ENCODE data around the gene IFI44. TPM values are rescaled to one million over a fixed set of nuclear protein-coding genes. Genes with fewer than 3 reads are reported as not detected.

The IFI44 gene
- total and polyA plus RNA-seq, 2 donors (not counting 1 experiment from before 2014, with no cell fraction given), result 6.2 to 6.9 TPM

DNA sequence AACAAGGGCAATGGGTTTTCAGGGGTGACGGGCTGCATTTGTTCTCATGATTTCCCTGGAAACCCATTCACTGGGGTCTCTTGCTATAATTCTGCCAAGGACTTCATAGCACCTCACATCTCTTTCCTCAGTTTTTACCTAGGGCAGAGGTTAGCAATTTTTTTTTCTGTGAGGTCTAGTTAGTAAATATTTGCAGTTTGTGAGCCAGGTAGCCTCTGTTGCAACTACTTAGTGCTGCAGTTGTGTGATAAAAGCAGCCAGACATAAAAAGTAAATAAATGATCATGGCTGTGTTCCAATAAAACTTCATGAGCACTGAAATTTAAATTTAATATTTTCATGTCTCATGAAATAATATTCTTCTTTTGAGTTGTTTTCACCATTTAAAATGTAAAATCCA, 37.7 kb downstream of the IFI44 start:
- Histone ChIP-seq H3K4me1 (ENCODE audit: control insufficient read depth in 2 of 2, insufficient read depth in 2 of 2, low read length in 2 of 2) (no peaks in the 10 kb centered on the region), H3K36me3 (replicated peaks in 1 of 2; ENCODE audit: control extremely low read depth in 1 of 2, control insufficient read depth in 1 of 2, extremely low read depth in 1 of 2, insufficient read depth in 2 of 2, low read length in 1 of 2) (no peaks in the 10 kb centered on the region), H3K27me3 (replicated peaks in 1 of 4; ENCODE audit: control extremely low read depth in 1 of 4, control insufficient read depth in 3 of 4, insufficient read depth in 4 of 4, low read length in 3 of 4) (no peaks in the 10 kb centered on the region), H3K4me3 (ENCODE audit: control extremely low read depth in 1 of 5, extremely low read depth in 1 of 5, insufficient read depth in 1 of 5, low read depth in 2 of 5, low read length in 4 of 5) (no peak overlapping the region), H3K9ac (ENCODE audit: low read length) (no peak overlapping the region), H3K79me2 (ENCODE audit: control insufficient read depth, insufficient read depth, low read length) (no peaks in the 10 kb centered on the region), H3K9me3 (ENCODE audit: control extremely low read depth in 1 of 3, control insufficient read depth in 2 of 3, insufficient read depth in 1 of 3, low read length in 2 of 3) (no peaks in the 10 kb centered on the region), H3K27ac (ENCODE audit: low read length in 2 of 2) (no peak overlapping the region), H3K4me2 (replicated peaks; ENCODE audit: low read depth, low read length, poor library complexity, severe bottlenecking) (no peak overlapping the region), H4K20me1 (ENCODE audit: control insufficient read depth, insufficient read depth, low read length, poor library complexity, severe bottlenecking) (no peaks in the 10 kb centered on the region), H2AFZ (ENCODE audit: insufficient read depth, low read depth, low read length, poor library complexity, severe bottlenecking) (no peak overlapping the region)
- H3K4me1 Mint-ChIP-seq, result no peaks in the 10 kb centered on the region
- ChIA-PET POLR2A (no interaction called here), CTCF (no interaction called here)
- no peaks in the 10 kb centered on the region for H3K9me3 Mint-ChIP-seq (ENCODE audit: insufficient read depth)
- ATAC-seq (ENCODE audit: low read depth) (no peak), DNase-seq (no peak)
- intact Hi-C loops (cut with micrococcal nuclease), result no loop called here
- no peak for TF ChIP-seq EZH2 (IDR thresholded peaks at IDR 0.05; ENCODE audit: borderline replicate concordance, insufficient read depth, low read depth, low read length, poor library complexity, severe bottlenecking)
- TF ChIP-seq, protein P1, sequence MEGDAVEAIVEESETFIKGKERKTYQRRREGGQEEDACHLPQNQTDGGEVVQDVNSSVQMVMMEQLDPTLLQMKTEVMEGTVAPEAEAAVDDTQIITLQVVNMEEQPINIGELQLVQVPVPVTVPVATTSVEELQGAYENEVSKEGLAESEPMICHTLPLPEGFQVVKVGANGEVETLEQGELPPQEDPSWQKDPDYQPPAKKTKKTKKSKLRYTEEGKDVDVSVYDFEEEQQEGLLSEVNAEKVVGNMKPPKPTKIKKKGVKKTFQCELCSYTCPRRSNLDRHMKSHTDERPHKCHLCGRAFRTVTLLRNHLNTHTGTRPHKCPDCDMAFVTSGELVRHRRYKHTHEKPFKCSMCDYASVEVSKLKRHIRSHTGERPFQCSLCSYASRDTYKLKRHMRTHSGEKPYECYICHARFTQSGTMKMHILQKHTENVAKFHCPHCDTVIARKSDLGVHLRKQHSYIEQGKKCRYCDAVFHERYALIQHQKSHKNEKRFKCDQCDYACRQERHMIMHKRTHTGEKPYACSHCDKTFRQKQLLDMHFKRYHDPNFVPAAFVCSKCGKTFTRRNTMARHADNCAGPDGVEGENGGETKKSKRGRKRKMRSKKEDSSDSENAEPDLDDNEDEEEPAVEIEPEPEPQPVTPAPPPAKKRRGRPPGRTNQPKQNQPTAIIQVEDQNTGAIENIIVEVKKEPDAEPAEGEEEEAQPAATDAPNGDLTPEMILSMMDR (IDR thresholded peaks at IDR 0.05), result no peak
- no CpG with 5 or more reads among the region's 1 CpG for WGBS (ENCODE audit: insufficient coverage)
- H3K27me3 Mint-ChIP-seq, result peaks cover 8% of the 10 kb centered on the region
- no peak overlapping the region for H3K27ac Mint-ChIP-seq
- no peak overlapping the region for H3K4me3 Mint-ChIP-seq

DNA sequence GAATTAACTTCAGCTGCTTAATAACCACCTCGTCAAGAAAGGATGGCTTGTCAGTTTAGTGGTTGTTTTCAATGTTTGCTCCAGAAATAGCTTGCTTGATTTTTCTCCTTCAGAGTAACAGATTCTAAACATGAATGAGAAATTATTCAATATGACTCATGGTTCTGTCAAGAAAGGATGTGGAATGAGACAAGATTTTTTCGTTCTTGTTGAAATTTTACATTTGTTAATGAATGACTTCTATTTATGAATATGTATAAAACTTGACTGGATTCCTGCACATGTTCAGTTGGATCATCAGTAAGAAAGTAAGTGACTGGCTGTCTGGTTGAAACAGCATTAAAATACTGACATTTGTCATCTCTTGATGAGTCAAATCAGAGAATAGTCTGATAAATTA, 38.3 kb downstream of the IFI44 start:
- Histone ChIP-seq H3K4me3 (ENCODE audit: control extremely low read depth in 1 of 5, extremely low read depth in 1 of 5, insufficient read depth in 1 of 5, low read depth in 2 of 5, low read length in 4 of 5) (no peak overlapping the region), H3K27ac (ENCODE audit: low read length in 2 of 2) (no peak overlapping the region), H3K4me2 (replicated peaks; ENCODE audit: low read depth, low read length, poor library complexity, severe bottlenecking) (no peak overlapping the region), H3K27me3 (replicated peaks in 1 of 4; ENCODE audit: control extremely low read depth in 1 of 4, control insufficient read depth in 3 of 4, insufficient read depth in 4 of 4, low read length in 3 of 4) (no peaks in the 10 kb centered on the region), H2AFZ (ENCODE audit: insufficient read depth, low read depth, low read length, poor library complexity, severe bottlenecking) (no peak overlapping the region), H3K9me3 (ENCODE audit: control extremely low read depth in 1 of 3, control insufficient read depth in 2 of 3, insufficient read depth in 1 of 3, low read length in 2 of 3) (no peaks in the 10 kb centered on the region), H3K4me1 (ENCODE audit: control insufficient read depth in 2 of 2, insufficient read depth in 2 of 2, low read length in 2 of 2) (no peaks in the 10 kb centered on the region), H3K36me3 (replicated peaks in 1 of 2; ENCODE audit: control extremely low read depth in 1 of 2, control insufficient read depth in 1 of 2, extremely low read depth in 1 of 2, insufficient read depth in 2 of 2, low read length in 1 of 2) (no peaks in the 10 kb centered on the region), H3K9ac (ENCODE audit: low read length) (no peak overlapping the region), H4K20me1 (ENCODE audit: control insufficient read depth, insufficient read depth, low read length, poor library complexity, severe bottlenecking) (no peaks in the 10 kb centered on the region), H3K79me2 (ENCODE audit: control insufficient read depth, insufficient read depth, low read length) (no peaks in the 10 kb centered on the region)
- Mint-ChIP-seq H3K9me3 (ENCODE audit: insufficient read depth) (peaks cover 2% of the 10 kb centered on the region), H3K4me3 (no peak overlapping the region), H3K27ac (no peak overlapping the region), H3K4me1 (no peaks in the 10 kb centered on the region), H3K27me3 (peaks cover 6% of the 10 kb centered on the region)
- DNase-seq (no peak), ATAC-seq (ENCODE audit: low read depth) (no peak)
- ChIA-PET CTCF (no interaction called here), POLR2A (no interaction called here)
- intact Hi-C loops (cut with micrococcal nuclease), result no loop called here
- no CpG with 5 or more reads among the region's 2 CpGs for WGBS (ENCODE audit: insufficient coverage)
- no peak for TF ChIP-seq EZH2 (IDR thresholded peaks at IDR 0.05; ENCODE audit: borderline replicate concordance, insufficient read depth, low read depth, low read length, poor library complexity, severe bottlenecking)
